ENCODE results near the gene MAP3K9. TPM values are rescaled to one million over a fixed set of nuclear protein-coding genes. Genes with fewer than 3 reads are reported as not detected.

MAP3K9 gene
- total RNA-seq, 1 donor from 2014 or later, result 9.4 TPM

- Histone ChIP-seq H3K36me3 (no peaks in the 10 kb centered on the region), H3K27ac (no peak overlapping the region), H3K4me1 (no peaks in the 10 kb centered on the region), H3K9me3 (no peaks in the 10 kb centered on the region), H3K4me3 (no peak overlapping the region), H3K27me3 (ENCODE audit: low read depth) (no peaks in the 10 kb centered on the region)
- TF ChIP-seq, protein P1, sequence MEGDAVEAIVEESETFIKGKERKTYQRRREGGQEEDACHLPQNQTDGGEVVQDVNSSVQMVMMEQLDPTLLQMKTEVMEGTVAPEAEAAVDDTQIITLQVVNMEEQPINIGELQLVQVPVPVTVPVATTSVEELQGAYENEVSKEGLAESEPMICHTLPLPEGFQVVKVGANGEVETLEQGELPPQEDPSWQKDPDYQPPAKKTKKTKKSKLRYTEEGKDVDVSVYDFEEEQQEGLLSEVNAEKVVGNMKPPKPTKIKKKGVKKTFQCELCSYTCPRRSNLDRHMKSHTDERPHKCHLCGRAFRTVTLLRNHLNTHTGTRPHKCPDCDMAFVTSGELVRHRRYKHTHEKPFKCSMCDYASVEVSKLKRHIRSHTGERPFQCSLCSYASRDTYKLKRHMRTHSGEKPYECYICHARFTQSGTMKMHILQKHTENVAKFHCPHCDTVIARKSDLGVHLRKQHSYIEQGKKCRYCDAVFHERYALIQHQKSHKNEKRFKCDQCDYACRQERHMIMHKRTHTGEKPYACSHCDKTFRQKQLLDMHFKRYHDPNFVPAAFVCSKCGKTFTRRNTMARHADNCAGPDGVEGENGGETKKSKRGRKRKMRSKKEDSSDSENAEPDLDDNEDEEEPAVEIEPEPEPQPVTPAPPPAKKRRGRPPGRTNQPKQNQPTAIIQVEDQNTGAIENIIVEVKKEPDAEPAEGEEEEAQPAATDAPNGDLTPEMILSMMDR (IDR thresholded peaks at IDR 0.05), result no peak
- ATAC-seq (peak in 1 of 2 donors; percentile 23), DNase-seq (no peak)
- intact Hi-C loops (cut with DNase I), result no loop called here
Observed at GRCh38 chr14:70789961-70790360, 19.4 kb downstream of the MAP3K9 start.

- Histone ChIP-seq H3K9me3 (no peaks in the 10 kb centered on the region), H3K4me3 (no peak overlapping the region), H3K27ac (no peak overlapping the region), H3K36me3 (no peaks in the 10 kb centered on the region), H3K27me3 (ENCODE audit: low read depth) (no peaks in the 10 kb centered on the region), H3K4me1 (no peaks in the 10 kb centered on the region)
- DNase-seq (peak; percentile 66), ATAC-seq (peak in 1 of 2 donors; percentile 67)
- intact Hi-C loops (cut with DNase I), result no loop called here
- TF ChIP-seq, protein P1 (IDR thresholded peaks at IDR 0.05), result no peak
Observed at GRCh38 chr14:70789361-70789760, 20.0 kb downstream of the MAP3K9 start.

DNA sequence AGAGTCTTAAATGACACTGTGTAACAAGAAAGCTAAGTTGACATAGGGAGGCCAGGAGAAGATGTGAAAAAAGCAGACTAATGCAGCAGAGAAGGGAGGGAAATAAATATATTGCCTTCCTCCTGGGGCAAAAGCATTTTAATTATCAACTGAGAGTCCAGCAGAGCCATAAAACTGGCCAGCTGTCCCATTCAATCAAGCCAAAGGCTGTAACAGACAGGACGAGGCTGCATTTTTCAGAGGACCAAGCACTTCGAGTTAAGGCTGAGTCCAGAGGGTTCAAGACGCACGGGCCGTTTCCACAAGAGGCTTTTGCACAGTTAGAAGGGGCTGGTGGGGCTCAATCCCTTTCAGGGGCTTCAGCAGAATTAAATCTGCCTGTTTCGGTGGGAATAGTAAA is 20.4 kb downstream of the MAP3K9 start:
- ATAC-seq (no peak), DNase-seq (no peak)
- intact Hi-C loops (cut with DNase I), result no loop called here

GRCh38 chr14:70785556-70785955 is 23.8 kb downstream of the MAP3K9 start:
- H3K4me3 ChIP-seq, result no peak overlapping the region
- intact Hi-C loops (cut with DNase I), result no loop called here
- TF ChIP-seq, protein P1 (IDR thresholded peaks at IDR 0.05), result no peak
- H3K4me1 ChIP-seq, result peaks cover 6% of the 10 kb centered on the region
- ATAC-seq (no peak), DNase-seq (no peak)
- no peak overlapping the region for H3K27ac ChIP-seq
- H3K9me3 ChIP-seq, result no peaks in the 10 kb centered on the region
- no peaks in the 10 kb centered on the region for H3K36me3 ChIP-seq
- H3K27me3 ChIP-seq (ENCODE audit: low read depth), result no peaks in the 10 kb centered on the region

More for the DNA sequence above, 20.4 kb downstream of the MAP3K9 start:
- no peaks in the 10 kb centered on the region for H3K36me3 ChIP-seq
- H3K27ac ChIP-seq, result no peak overlapping the region
- no peaks in the 10 kb centered on the region for H3K4me1 ChIP-seq
- H3K9me3 ChIP-seq, result no peaks in the 10 kb centered on the region
- H3K27me3 ChIP-seq (ENCODE audit: low read depth), result no peaks in the 10 kb centered on the region
- no peak overlapping the region for H3K4me3 ChIP-seq
- TF ChIP-seq, protein P1 (IDR thresholded peaks at IDR 0.05), result no peak

GRCh38 chr14:70784886-70785285 is 24.4 kb downstream of the MAP3K9 start:
- H3K4me3 ChIP-seq, result no peak overlapping the region
- H3K9me3 ChIP-seq, result no peaks in the 10 kb centered on the region
- peaks cover 13% of the 10 kb centered on the region for H3K4me1 ChIP-seq
- TF ChIP-seq, protein P1 (IDR thresholded peaks at IDR 0.05), result no peak
- H3K36me3 ChIP-seq, result no peaks in the 10 kb centered on the region
- no peak for ATAC-seq
- intact Hi-C loops (cut with DNase I), result no loop called here
- no peaks in the 10 kb centered on the region for H3K27me3 ChIP-seq (ENCODE audit: low read depth)
- H3K27ac ChIP-seq, result no peak overlapping the region
- DNase-seq, result no peak

DNA sequence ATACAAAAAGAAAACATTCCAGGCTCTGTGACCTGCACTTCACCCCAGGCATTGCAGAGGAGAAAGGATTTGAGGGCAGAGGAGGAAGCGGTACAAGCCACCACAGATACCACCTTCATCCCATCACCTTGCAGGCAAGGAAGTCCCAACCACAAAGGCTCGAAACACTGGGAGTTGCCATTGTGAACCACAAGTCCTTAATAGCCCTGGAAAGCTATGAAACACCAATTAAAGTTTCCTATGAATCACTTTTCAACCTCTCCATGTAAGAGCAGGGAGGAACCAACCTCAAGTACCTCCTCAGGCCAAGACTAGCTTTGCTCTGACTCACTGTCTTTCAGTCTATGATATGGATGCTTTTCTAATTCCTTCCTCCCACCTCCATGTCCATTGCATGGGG is 27.0 kb downstream of the MAP3K9 start:
- peaks cover 15% of the 10 kb centered on the region for H3K4me1 ChIP-seq
- TF ChIP-seq, protein P1 (IDR thresholded peaks at IDR 0.05), result no peak
- intact Hi-C loops (cut with DNase I), result no loop called here
- no peaks in the 10 kb centered on the region for H3K27me3 ChIP-seq (ENCODE audit: low read depth)
- ATAC-seq, result peak; percentile 75 to 87
- H3K9me3 ChIP-seq, result no peaks in the 10 kb centered on the region
- H3K36me3 ChIP-seq, result no peaks in the 10 kb centered on the region
- no peak overlapping the region for H3K27ac ChIP-seq
- no peak for DNase-seq
- no peak overlapping the region for H3K4me3 ChIP-seq

Measured in lower lobe of right lung (tissue), 2 donors.